Measurements from ENCODE around the gene TMEM131. TPM values are rescaled to one million over a fixed set of nuclear protein-coding genes. Genes with fewer than 3 reads are reported as not detected.
A peak's percentile ranks its signal among the peaks of the same experiment; 100 is the strongest.

The TMEM131 gene
- total RNA-seq, 1 donor from 2014 or later = 28.9 TPM

DNA sequence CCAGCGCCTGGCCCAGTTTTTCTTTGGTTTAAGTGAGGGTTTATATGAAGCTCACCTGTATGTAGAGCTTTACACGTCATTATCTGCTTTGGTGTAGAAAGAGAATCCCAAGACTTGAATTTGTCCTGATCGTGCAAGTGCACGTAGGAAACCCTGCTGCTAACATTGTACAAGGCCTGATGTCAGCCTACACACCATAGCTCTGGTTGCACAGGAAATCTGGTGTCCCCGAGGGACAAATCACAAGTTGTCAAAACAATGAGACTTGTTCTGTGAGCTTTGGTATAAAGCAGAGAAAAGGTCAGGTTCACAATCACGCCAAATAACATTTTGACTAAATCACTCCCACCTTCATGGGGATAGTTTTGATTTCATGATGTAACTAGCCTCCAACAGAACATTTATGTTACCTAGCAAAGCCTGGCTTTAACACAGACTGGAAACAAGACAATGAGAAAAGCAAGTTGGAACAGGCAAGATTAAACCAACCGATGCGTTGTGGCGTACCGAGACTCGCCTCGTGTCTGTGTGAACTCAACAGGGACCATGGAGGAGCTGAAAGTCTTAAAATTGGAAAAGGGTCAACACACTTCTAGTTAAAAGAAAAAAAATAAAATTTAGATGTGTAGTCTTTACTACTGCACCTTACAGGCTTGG is 240.9 kb downstream of the TMEM131 start:
- Histone ChIP-seq H3K4me1 (peaks cover 56% of the 10 kb centered on the region), H3K4me3 (no peak overlapping the region), H3K9me3 (replicated peaks) (no peaks in the 10 kb centered on the region), H3K27ac (replicated peaks) (peak overlapping the region; percentile 77), H3K36me3 (peaks cover 44% of the 10 kb centered on the region), H3K27me3 (ENCODE audit: low read depth) (no peaks in the 10 kb centered on the region)
- TF ChIP-seq CTCF (IDR thresholded peaks at IDR 0.05; ENCODE audit: borderline replicate concordance) = no peak
- no peak for DNase-seq
- intact Hi-C loops (cut with micrococcal nuclease) = no loop called here

DNA sequence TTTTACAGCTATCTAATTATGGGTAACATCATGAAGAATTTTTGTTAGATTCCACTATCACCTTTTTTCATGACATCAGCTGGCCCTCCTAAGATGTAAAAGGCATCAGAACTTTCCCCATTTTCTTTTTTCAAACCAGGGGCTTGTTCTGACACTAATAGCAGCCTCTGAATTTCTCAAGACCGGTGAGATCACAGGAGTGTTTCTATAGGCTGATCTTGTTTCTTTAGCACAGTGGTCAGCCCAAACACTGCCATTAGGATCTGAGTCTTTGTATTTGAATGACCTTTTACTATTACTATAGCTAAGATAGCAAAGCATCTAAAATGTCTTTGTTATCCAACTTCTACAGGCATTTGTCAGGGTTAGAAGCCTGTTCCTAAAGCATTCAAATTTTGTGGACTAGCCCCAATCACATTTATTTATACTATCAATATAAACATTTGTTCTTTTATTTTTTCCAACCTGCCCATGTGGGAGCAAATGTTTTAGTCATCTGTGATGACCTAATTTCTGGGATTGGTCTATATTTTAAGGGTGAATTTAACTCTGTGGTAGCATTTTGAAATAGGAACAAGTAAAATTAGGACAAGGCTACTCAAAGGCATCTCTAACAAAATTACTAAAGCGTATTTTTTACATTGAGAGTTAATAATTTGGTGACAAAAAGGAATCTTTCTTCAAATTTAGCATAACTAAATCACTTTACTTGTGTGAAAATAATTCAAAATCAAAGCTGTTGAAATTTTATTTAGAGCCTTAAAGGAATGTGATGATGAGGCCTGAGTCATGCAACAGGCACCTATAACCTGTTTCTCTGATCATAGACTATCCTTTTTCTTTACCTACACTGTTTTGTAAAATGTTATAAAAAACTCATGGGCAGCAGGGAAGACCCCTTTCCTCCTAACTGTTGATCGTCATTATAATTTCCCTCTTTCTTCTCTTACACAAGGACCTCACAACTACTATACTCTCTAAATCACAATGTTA is 243.1 kb downstream of the TMEM131 start:
- intact Hi-C loops (cut with micrococcal nuclease) = no loop called here
- H3K27ac ChIP-seq (replicated peaks) = peak overlapping the region; percentile 44
- H3K36me3 ChIP-seq = peaks cover 25% of the 10 kb centered on the region

GRCh38 chr2:97751752-97752151 is 244.0 kb downstream of the TMEM131 start:
- intact Hi-C loops (cut with micrococcal nuclease) = no loop called here
- Histone ChIP-seq H3K4me3 (no peak overlapping the region), H3K36me3 (peaks cover 16% of the 10 kb centered on the region), H3K27me3 (ENCODE audit: low read depth) (no peaks in the 10 kb centered on the region), H3K27ac (replicated peaks) (peak overlapping the region; percentile 44), H3K4me1 (peaks cover 52% of the 10 kb centered on the region), H3K9me3 (replicated peaks) (no peaks in the 10 kb centered on the region)
- TF ChIP-seq CTCF (IDR thresholded peaks at IDR 0.05; ENCODE audit: borderline replicate concordance) = no peak
- peak; percentile 22 for DNase-seq

More for the DNA sequence above, 243.1 kb downstream of the TMEM131 start:
- Histone ChIP-seq H3K4me1 (peaks cover 45% of the 10 kb centered on the region), H3K9me3 (replicated peaks) (no peaks in the 10 kb centered on the region), H3K4me3 (no peak overlapping the region), H3K27me3 (ENCODE audit: low read depth) (no peaks in the 10 kb centered on the region)
- no peak for DNase-seq
- TF ChIP-seq CTCF (IDR thresholded peaks at IDR 0.05; ENCODE audit: borderline replicate concordance) = no peak

- TF ChIP-seq CTCF (IDR thresholded peaks at IDR 0.05; ENCODE audit: borderline replicate concordance) = no peak
- Histone ChIP-seq H3K36me3 (no peaks in the 10 kb centered on the region), H3K27ac (replicated peaks) (no peak overlapping the region), H3K27me3 (ENCODE audit: low read depth) (no peaks in the 10 kb centered on the region), H3K4me3 (no peak overlapping the region), H3K9me3 (replicated peaks) (no peaks in the 10 kb centered on the region), H3K4me1 (peaks cover 41% of the 10 kb centered on the region)
- intact Hi-C loops (cut with micrococcal nuclease) = no loop called here
- no peak for DNase-seq
These were observed 245.7 kb downstream of the TMEM131 start for GRCh38 chr2:97750017-97750416.

DNA sequence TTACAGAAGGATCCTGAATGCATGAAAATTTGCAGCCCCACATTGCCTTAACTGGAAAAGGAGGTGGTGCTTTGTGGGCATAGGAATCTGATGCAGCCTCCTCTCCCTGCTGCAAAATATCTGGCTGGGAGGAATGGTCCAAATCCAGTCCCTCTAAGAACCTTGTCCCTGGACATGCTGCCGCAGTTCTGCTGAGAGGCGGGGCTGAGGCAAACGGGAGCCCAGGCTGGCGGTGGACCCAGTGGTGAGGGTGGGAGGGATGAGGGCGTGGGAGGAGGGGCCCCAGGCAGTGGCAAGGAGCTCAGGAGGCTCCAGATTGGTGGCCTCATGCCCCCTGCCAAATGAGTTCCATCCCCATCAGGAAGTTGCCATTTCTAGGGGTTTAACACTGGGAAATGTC is 246.2 kb downstream of the TMEM131 start:
- intact Hi-C loops (cut with micrococcal nuclease) = no loop called here

More for the DNA sequence above, 246.2 kb downstream of the TMEM131 start:
- Histone ChIP-seq H3K36me3 (no peaks in the 10 kb centered on the region), H3K27me3 (ENCODE audit: low read depth) (no peaks in the 10 kb centered on the region), H3K9me3 (replicated peaks) (no peaks in the 10 kb centered on the region), H3K27ac (replicated peaks) (no peak overlapping the region), H3K4me3 (no peak overlapping the region), H3K4me1 (peaks cover 38% of the 10 kb centered on the region)
- no peak for TF ChIP-seq CTCF (IDR thresholded peaks at IDR 0.05; ENCODE audit: borderline replicate concordance)
- peak; percentile 14 for DNase-seq

Measured in left ventricle myocardium inferior (tissue), 1 donor.